ENCODE results near the gene ENDOD1. TPM values are rescaled to one million over a fixed set of nuclear protein-coding genes. Genes with fewer than 3 reads are reported as not detected.
A peak's percentile ranks its signal among the peaks of the same experiment; 100 is the strongest.

The ENDOD1 gene
- total RNA-seq, 4 donors from 2014 or later = 31.1 to 52.3 (median 36.8) TPM

GRCh38 chr11:95067039-95067840 is 22.4 kb upstream of the ENDOD1 start:
- Histone ChIP-seq H3K4me3 (replicated peaks in 1 of 3) (peak overlapping the region; percentile 80 to 90 (median 86)), H3K9me3 (no peaks in the 10 kb centered on the region), H3K27me3 (no peaks in the 10 kb centered on the region), H3K4me1 (peaks cover 9 to 13% of the 10 kb centered on the region in 2 donors), H3K27ac (peak overlapping the region; percentile 98 to 99 (median 99)), H3K36me3 (no peaks in the 10 kb centered on the region)
- WGBS, 2 donors = 0% methylated on average over 11 to 29 of the region's 98 CpGs
- DNase-seq = peak; percentile 85 to 86
- TF ChIP-seq CTCF (IDR thresholded peaks at IDR 0.05) = peak; percentile 20 to 77 (median 54)
- peak; percentile 20 to 82 for TF ChIP-seq POLR2A (IDR thresholded peaks at IDR 0.05)
- intact Hi-C loops (cut with DNase I) = no loop called here

GRCh38 chr11:95067841-95068219 is 21.8 kb upstream of the ENDOD1 start:
- no peaks in the 10 kb centered on the region for H3K27me3 ChIP-seq
- TF ChIP-seq POLR2A (IDR thresholded peaks at IDR 0.05) (no peak), CTCF (IDR thresholded peaks at IDR 0.05) (no peak)
- peaks cover 9 to 13% of the 10 kb centered on the region in 2 donors for H3K4me1 ChIP-seq
- peak overlapping the region; percentile 80 to 90 (median 86) for H3K4me3 ChIP-seq (replicated peaks in 1 of 3)
- intact Hi-C loops (cut with DNase I) = no loop called here
- H3K36me3 ChIP-seq = no peaks in the 10 kb centered on the region
- WGBS, 2 donors = 0% methylated on average over 16 of the region's 16 CpGs
- H3K9me3 ChIP-seq = no peaks in the 10 kb centered on the region
- no peak for DNase-seq
- H3K27ac ChIP-seq = peak overlapping the region; percentile 98 to 99 (median 99)

- Histone ChIP-seq H3K36me3 (no peaks in the 10 kb centered on the region), H3K9me3 (no peaks in the 10 kb centered on the region), H3K4me1 (peaks cover 9 to 13% of the 10 kb centered on the region in 2 donors), H3K27ac (peak overlapping the region; percentile 98 to 99 (median 99)), H3K4me3 (replicated peaks in 1 of 3) (peak overlapping the region; percentile 80 to 90 (median 86)), H3K27me3 (no peaks in the 10 kb centered on the region)
- intact Hi-C loops (cut with DNase I) = no loop called here
- DNase-seq = peak; percentile 87 to 89
- WGBS, 2 donors = 7 to 8% methylated on average over 5 of the region's 5 CpGs
- TF ChIP-seq CTCF (IDR thresholded peaks at IDR 0.05) (no peak), POLR2A (IDR thresholded peaks at IDR 0.05) (peak; percentile 59 to 96)
These were observed 21.1 kb upstream of the ENDOD1 start for GRCh38 chr11:95068549-95068948.

- Histone ChIP-seq H3K4me3 (replicated peaks in 1 of 3) (no peak overlapping the region), H3K4me1 (peaks cover 22 to 28% of the 10 kb centered on the region in 2 donors), H3K9me3 (no peaks in the 10 kb centered on the region), H3K27me3 (no peaks in the 10 kb centered on the region), H3K27ac (no peak overlapping the region), H3K36me3 (no peaks in the 10 kb centered on the region)
- no peak for DNase-seq
- TF ChIP-seq CTCF (IDR thresholded peaks at IDR 0.05) (no peak), POLR2A (IDR thresholded peaks at IDR 0.05) (no peak)
- 92 to 94% methylated on average over 1 of the region's 1 CpG for WGBS, 2 donors
- intact Hi-C loops (cut with DNase I) = loop anchor here (5.0 kb wide), 2 partner anchors 82 to 697 kb away; no protein-coding TSS in a partner anchor
These were observed 19.2 kb upstream of the ENDOD1 start for GRCh38 chr11:95070471-95070870.

GRCh38 chr11:95072948-95073347 is 16.7 kb upstream of the ENDOD1 start:
- H3K27ac ChIP-seq = no peak overlapping the region
- no peak for DNase-seq
- H3K27me3 ChIP-seq = no peaks in the 10 kb centered on the region
- H3K9me3 ChIP-seq = no peaks in the 10 kb centered on the region
- no peak overlapping the region for H3K4me3 ChIP-seq (replicated peaks in 1 of 3)
- TF ChIP-seq CTCF (IDR thresholded peaks at IDR 0.05) (no peak), POLR2A (IDR thresholded peaks at IDR 0.05) (no peak)
- no peaks in the 10 kb centered on the region for H3K36me3 ChIP-seq
- intact Hi-C loops (cut with DNase I) = loop anchor here (5.0 kb wide), 2 partner anchors 79 to 694 kb away; no protein-coding TSS in a partner anchor
- peaks cover 40 to 44% of the 10 kb centered on the region in 2 donors for H3K4me1 ChIP-seq

Data from thyroid gland (tissue), 4 donors.